GM23338 (cell line): ENCODE data around the gene KCNMA1.

Experiments
- CREB1 ChIP-seq: fragments of 250-450 bp; sonication (Bioruptor Pico); IDR thresholded peaks from 2 replicates; pipeline ENCODE4 v1.5.0; 2020; ENCODE audit warnings: low read depth, mild to moderate bottlenecking, moderate library complexity
- EZH2 ChIP-seq: fragments of 200-600 bp; sonication (generic); IDR thresholded peaks from one replicate; pipeline ENCODE4 v1.8.0; 2017; ENCODE audit warnings: antibody characterized with exemption, mild to moderate bottlenecking, low read depth; ENCODE audit not compliant: unreplicated experiment
- JUNB ChIP-seq: IDR thresholded peaks from one replicate; pipeline ENCODE4 v1.6.1; 2016; ENCODE audit warnings: antibody characterized with exemption; ENCODE audit not compliant: unreplicated experiment
- POLR2AphosphoS5 ChIP-seq: IDR thresholded peaks from 2 replicates; pipeline ENCODE4 v1.6.1; 2016; ENCODE audit warnings: antibody characterized with exemption, low read depth
- TF ChIP-seq, protein P1 (sequence below), 2 experiments: fragments of 200-600 bp in 1 of 2; sonication (generic) in 1 of 2; conservative IDR thresholded peaks; 2 replicates each; pipeline versions ENCODE4 v1.5.1 to v1.6.1; 2016 to 2017; ENCODE audit warnings: antibody characterized with exemption in 2 of 2, low read depth in 2 of 2, mild to moderate bottlenecking in 2 of 2, moderate library complexity in 1 of 2
- TF ChIP-seq, protein P2 (sequence below): IDR thresholded peaks from one replicate; pipeline ENCODE4 v1.6.1; 2018; ENCODE audit warnings: antibody characterized with exemption; ENCODE audit not compliant: unreplicated experiment

DNA sequence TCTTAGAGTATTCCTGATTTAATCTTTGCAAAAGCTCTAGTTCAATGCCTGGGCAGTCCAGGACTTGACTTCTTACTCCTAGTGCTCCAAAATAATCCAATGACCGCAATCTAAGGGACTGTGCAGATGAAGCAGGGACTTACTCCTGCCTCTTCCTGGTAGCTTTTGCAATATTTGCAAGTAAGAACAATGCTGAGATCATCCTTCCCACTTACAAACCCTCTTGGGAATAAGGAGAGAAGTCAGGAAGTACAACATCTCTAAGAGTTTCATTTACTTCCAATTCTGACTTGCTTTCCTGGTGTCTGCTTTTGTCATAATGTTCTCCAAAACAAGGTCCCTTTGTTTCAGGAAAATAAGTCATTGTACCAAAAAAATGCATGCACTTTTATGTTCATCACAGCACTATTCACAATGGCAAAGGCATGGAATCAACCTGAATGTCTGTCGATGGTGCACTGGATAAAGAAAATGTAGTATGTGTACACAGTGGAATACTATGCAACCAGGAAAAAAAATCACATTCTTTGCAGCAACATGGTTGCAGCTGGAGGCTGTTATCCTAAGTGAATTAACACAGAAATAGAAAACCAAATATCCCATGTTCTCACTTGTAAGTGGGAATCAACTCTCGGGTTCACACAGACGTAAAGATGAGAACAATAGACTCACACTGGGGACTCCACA lies 7.1 kb upstream of the KCNMA1 start:
- TF ChIP-seq, protein P1, sequence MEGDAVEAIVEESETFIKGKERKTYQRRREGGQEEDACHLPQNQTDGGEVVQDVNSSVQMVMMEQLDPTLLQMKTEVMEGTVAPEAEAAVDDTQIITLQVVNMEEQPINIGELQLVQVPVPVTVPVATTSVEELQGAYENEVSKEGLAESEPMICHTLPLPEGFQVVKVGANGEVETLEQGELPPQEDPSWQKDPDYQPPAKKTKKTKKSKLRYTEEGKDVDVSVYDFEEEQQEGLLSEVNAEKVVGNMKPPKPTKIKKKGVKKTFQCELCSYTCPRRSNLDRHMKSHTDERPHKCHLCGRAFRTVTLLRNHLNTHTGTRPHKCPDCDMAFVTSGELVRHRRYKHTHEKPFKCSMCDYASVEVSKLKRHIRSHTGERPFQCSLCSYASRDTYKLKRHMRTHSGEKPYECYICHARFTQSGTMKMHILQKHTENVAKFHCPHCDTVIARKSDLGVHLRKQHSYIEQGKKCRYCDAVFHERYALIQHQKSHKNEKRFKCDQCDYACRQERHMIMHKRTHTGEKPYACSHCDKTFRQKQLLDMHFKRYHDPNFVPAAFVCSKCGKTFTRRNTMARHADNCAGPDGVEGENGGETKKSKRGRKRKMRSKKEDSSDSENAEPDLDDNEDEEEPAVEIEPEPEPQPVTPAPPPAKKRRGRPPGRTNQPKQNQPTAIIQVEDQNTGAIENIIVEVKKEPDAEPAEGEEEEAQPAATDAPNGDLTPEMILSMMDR (conservative IDR thresholded peaks at IDR 0.05; ENCODE audit: low read depth in 2 of 2) = no peak
- TF ChIP-seq EZH2 = no peak
- TF ChIP-seq POLR2AphosphoS5 = no peak
- TF ChIP-seq JUNB = no peak
- no peak for TF ChIP-seq CREB1 (CRISPR knock-in tag)
- TF ChIP-seq, protein P2, sequence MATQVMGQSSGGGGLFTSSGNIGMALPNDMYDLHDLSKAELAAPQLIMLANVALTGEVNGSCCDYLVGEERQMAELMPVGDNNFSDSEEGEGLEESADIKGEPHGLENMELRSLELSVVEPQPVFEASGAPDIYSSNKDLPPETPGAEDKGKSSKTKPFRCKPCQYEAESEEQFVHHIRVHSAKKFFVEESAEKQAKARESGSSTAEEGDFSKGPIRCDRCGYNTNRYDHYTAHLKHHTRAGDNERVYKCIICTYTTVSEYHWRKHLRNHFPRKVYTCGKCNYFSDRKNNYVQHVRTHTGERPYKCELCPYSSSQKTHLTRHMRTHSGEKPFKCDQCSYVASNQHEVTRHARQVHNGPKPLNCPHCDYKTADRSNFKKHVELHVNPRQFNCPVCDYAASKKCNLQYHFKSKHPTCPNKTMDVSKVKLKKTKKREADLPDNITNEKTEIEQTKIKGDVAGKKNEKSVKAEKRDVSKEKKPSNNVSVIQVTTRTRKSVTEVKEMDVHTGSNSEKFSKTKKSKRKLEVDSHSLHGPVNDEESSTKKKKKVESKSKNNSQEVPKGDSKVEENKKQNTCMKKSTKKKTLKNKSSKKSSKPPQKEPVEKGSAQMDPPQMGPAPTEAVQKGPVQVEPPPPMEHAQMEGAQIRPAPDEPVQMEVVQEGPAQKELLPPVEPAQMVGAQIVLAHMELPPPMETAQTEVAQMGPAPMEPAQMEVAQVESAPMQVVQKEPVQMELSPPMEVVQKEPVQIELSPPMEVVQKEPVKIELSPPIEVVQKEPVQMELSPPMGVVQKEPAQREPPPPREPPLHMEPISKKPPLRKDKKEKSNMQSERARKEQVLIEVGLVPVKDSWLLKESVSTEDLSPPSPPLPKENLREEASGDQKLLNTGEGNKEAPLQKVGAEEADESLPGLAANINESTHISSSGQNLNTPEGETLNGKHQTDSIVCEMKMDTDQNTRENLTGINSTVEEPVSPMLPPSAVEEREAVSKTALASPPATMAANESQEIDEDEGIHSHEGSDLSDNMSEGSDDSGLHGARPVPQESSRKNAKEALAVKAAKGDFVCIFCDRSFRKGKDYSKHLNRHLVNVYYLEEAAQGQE = no peak
